Muscle layer of duodenum (tissue), 2 donors: ENCODE measurements around the gene BUD13.
"Not testable (repeated sequence)": the region's sequence is repeated elsewhere in the genome, so short reads cannot be mapped to it uniquely, and the experiment has no call there.

Source experiments
- H3K27ac ChIP-seq: one replicate; pipeline ENCODE4 v1.7.0; 2013; ENCODE audit warnings: mild to moderate bottlenecking, low read length
- H3K27me3 ChIP-seq: one replicate; pipeline ENCODE4 v1.7.0; 2013; ENCODE audit warnings: low read depth, mild to moderate bottlenecking, control low read depth, low read length
- H3K36me3 ChIP-seq, 2 donors: one replicate each; pipeline ENCODE4 v1.7.0; 2013; ENCODE audit warnings: low read length in 2 of 2, control low read depth in 1 of 2, mild to moderate bottlenecking in 1 of 2; ENCODE audit not compliant: insufficient read depth in 2 of 2, control insufficient read depth in 1 of 2
- H3K4me1 ChIP-seq, 2 donors: one replicate each; pipeline ENCODE4 v1.7.0; 2013; ENCODE audit warnings: low read length in 2 of 2, mild to moderate bottlenecking in 2 of 2, control low read depth in 1 of 2, moderate library complexity in 1 of 2; ENCODE audit not compliant: insufficient read depth in 2 of 2, control insufficient read depth in 1 of 2
- H3K4me3 ChIP-seq, 2 donors: one replicate each; pipeline ENCODE4 v1.7.0; 2013; ENCODE audit warnings: low read length in 2 of 2, low read depth in 1 of 2, mild to moderate bottlenecking in 1 of 2
- H3K9me3 ChIP-seq, 2 donors: one replicate each; pipeline ENCODE4 v1.7.0; 2013; ENCODE audit warnings: low read length in 2 of 2, control low read depth in 1 of 2, mild to moderate bottlenecking in 1 of 2; ENCODE audit not compliant: control insufficient read depth in 1 of 2
- donor health status: healthy.

Gene BUD13

DNA sequence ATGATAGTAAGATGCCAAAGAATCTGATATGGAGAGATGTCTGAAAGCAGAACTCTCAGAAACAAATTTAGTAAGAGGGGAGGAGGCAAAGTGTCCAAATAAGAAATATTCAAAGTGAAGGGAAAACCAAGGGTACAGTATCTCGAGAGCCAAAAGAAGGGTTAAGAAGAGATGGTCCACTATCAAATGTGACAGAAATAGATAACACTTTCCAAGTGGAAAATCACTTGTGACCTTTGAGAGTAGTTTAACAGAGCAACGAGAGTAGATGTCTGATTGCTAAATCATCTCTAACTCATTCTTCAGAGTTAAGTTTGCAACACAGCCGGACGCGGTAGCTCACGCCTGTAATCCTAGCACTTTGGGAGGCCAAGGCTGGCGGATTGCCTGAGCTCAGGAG lies 4.3 kb upstream of the BUD13 start:
- Histone ChIP-seq H3K9me3 (no peaks in the 10 kb centered on the region), H3K4me3 (no peak overlapping the region), H3K27me3 (no peaks in the 10 kb centered on the region), H3K27ac (no peak overlapping the region), H3K36me3 (peaks cover 46 to 51% of the 10 kb centered on the region in 2 donors), H3K4me1 (peaks cover 0 to 6% of the 10 kb centered on the region in 2 donors)

DNA sequence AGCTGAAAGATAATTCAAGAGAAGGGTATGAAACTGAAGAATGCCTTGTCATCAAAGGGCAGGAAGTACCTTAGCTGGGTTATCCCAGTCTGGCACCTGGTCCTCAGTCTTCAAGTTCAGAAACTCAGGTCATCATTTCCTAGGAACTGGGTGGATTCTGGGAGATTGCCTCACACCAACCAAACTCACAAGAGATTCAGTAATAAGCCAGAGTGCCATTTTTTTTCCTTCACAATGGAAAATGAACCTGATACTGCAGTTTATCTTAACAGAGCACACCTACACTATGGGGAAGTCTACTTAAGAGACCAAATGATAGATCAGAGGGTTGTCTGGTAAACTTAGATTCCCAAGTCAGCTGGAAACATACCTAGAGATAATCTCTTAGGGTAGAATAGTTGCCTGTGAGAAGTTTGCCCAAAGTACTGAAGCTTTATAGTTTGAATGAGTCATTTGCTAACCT lies 3.8 kb upstream of the BUD13 start:
- no peak overlapping the region for H3K27ac ChIP-seq
- H3K27me3 ChIP-seq: no peaks in the 10 kb centered on the region
- no peaks in the 10 kb centered on the region for H3K9me3 ChIP-seq
- H3K4me1 ChIP-seq: peaks cover 5 to 11% of the 10 kb centered on the region in 2 donors
- H3K36me3 ChIP-seq: peaks cover 44 to 46% of the 10 kb centered on the region in 2 donors
- H3K4me3 ChIP-seq: no peak overlapping the region

DNA sequence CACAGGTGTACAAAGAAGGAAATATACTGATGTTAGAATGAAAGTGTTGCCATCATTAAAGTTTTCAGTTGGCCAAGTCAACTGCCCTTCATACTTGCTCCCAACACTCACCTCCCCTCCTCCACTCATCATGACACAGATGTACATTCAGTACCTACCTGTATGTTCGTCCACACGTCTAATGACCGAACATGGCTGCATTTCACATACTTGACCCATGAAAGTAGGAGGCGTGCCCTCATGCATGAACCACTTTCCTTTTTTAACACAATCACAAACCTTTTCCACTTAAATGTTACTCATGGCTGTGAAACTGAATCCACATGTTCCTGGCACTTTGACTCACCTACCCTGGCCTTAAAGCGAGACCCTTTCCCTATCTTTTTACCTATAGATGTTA lies 3.2 kb upstream of the BUD13 start:
- no peak overlapping the region for H3K27ac ChIP-seq
- no peaks in the 10 kb centered on the region for H3K9me3 ChIP-seq
- H3K4me1 ChIP-seq: peaks cover 7 to 17% of the 10 kb centered on the region in 2 donors
- peaks cover 38 to 41% of the 10 kb centered on the region in 2 donors for H3K36me3 ChIP-seq
- H3K27me3 ChIP-seq: no peaks in the 10 kb centered on the region
- no peak overlapping the region for H3K4me3 ChIP-seq

DNA sequence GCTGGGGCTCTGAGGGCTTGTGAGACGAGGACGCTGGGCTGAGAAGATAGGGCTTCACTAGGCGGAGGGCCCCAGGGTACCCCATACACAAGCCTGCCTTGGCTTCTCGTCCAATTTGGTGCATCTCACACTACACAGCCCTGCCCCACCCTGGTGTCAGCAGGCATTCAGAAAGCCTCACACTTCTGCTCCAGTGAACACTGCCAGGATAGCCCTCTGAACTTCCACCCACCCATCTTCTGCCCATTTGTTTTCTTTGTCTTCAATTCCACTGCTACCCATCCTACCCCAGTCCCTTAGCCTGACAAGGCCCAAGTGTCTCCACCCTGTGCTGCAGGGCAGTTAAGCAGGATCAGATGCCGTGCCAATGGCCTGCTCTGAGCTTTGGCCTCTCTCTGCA lies 1.9 kb upstream of the BUD13 start:
- H3K27me3 ChIP-seq: no peaks in the 10 kb centered on the region
- H3K4me1 ChIP-seq: peaks cover 7 to 20% of the 10 kb centered on the region in 2 donors
- H3K9me3 ChIP-seq: no peaks in the 10 kb centered on the region
- no peak overlapping the region for H3K27ac ChIP-seq
- peaks cover 30 to 31% of the 10 kb centered on the region in 2 donors for H3K36me3 ChIP-seq
- H3K4me3 ChIP-seq: no peak overlapping the region

DNA sequence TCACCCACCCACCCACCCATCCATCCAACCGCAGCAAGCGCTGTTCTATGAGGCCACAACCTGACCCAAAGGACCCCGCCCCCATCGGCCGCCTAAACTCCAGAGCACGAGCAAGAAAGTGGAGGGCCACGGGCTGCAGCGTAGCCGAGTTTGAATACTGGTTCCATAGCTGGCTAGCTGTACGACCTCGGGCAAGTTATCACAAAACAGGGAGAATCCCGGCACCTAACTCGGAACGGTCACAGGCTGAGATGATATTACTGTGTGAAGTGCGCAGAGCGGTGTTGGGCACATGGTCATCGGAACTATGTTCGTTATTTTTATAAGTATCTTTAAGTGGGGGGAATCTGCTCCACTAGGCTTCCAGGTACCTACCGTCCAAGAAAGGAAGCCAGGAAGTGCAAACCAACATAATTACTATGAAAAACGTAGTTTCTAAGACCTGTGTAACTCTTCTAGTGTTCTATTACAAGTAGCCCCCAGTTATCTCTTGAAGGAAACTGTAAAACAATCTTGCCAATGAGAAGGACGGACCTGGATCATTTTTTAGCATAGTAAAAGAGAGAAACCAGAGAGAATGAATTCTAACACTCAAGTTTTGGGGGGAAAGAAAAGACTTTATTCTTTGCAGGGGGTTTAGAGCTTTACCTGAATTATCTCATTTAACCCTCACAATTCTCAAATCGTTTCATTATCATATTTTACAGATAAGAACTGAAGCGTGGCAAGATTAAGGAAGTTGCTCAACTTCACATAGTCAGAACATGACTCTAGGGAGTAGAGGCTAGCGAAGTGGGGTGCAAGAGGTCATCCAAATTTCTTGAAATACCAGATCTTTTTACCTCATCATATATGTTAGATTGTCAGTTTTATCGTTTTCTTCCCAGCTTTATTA lies 663 bp upstream of the BUD13 start:
- H3K4me1 ChIP-seq: peaks cover 7 to 20% of the 10 kb centered on the region in 2 donors
- no peaks in the 10 kb centered on the region for H3K27me3 ChIP-seq
- H3K9me3 ChIP-seq: no peaks in the 10 kb centered on the region
- peak overlapping the region; percentile 85 to 96 for H3K4me3 ChIP-seq
- H3K27ac ChIP-seq: peak overlapping the region; percentile 60
- H3K36me3 ChIP-seq: peaks cover 25 to 26% of the 10 kb centered on the region in 2 donors

DNA sequence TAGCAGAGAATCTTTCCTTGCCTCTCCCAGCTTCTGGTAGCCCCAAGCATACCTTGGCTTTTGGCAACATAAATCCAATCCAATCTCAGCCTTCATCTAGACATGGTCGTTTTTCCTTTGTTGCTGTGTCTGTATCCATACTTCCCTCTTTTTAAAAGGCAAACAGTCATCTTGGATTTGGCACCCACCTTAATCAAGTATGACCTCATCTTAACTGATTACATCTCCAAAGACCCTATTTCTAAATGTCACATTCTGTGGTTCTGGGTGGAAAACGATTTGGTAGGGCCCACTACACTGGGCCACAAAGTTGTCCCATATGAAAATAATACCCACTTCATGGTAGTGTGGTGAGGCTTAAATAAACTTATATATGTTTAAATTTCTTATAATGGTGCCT lies 852 bp downstream of the BUD13 start:
- peak overlapping the region; percentile 85 to 96 for H3K4me3 ChIP-seq
- peak overlapping the region; percentile 74 for H3K27ac ChIP-seq
- H3K27me3 ChIP-seq: no peaks in the 10 kb centered on the region
- H3K9me3 ChIP-seq: no peaks in the 10 kb centered on the region
- peaks cover 7 to 20% of the 10 kb centered on the region in 2 donors for H3K4me1 ChIP-seq
- H3K36me3 ChIP-seq: peaks cover 13 to 14% of the 10 kb centered on the region in 2 donors

DNA sequence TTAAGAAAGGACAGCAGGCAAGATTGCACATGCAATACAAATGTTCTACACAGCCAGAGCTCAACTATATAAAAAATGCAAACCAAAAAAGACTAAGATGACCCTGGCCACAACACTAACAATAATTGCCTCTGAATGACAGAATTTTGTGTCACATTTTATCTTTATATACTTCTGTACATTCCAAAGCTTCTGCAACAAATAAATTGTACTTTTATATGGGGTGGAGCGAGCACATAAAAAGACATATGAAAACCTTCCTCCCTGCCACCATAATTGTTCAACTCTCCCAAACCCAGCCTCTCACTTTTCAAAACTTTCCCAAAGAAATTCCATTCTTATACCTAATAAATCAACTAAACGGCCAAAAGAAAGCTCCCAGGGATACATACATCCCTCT lies 10.7 kb downstream of the BUD13 start:
- no peak overlapping the region for H3K4me3 ChIP-seq
- H3K27ac ChIP-seq: no peak overlapping the region
- no peaks in the 10 kb centered on the region for H3K9me3 ChIP-seq
- no peaks in the 10 kb centered on the region for H3K27me3 ChIP-seq
- peaks cover 61 to 73% of the 10 kb centered on the region in 2 donors for H3K36me3 ChIP-seq
- H3K4me1 ChIP-seq: no peaks in the 10 kb centered on the region

DNA sequence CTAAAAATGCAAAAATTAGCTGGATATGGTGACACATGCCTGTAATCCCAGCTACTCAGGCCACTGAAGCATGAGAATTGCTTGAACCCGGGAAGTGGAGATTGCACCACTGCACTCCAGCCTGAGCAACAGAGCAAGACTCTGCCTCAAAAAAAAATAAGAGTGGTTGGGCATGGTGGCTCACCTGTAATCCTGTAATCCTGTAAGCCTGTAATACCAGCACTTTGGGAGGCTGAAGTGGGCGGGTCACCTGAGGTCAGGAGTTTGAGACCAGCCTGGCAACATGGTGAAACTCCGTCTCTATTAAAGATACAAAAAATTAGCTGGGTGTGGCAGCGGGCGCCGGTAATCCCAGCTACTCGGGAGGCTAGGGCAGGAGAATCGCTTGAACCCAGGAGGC lies 16.7 kb downstream of the BUD13 start:
- not testable (repeated sequence) for H3K9me3 ChIP-seq, H3K4me3 ChIP-seq, H3K27ac ChIP-seq, H3K27me3 ChIP-seq, H3K4me1 ChIP-seq
- H3K36me3 ChIP-seq: peaks cover 55 to 67% of the 10 kb centered on the region in 2 donors

DNA sequence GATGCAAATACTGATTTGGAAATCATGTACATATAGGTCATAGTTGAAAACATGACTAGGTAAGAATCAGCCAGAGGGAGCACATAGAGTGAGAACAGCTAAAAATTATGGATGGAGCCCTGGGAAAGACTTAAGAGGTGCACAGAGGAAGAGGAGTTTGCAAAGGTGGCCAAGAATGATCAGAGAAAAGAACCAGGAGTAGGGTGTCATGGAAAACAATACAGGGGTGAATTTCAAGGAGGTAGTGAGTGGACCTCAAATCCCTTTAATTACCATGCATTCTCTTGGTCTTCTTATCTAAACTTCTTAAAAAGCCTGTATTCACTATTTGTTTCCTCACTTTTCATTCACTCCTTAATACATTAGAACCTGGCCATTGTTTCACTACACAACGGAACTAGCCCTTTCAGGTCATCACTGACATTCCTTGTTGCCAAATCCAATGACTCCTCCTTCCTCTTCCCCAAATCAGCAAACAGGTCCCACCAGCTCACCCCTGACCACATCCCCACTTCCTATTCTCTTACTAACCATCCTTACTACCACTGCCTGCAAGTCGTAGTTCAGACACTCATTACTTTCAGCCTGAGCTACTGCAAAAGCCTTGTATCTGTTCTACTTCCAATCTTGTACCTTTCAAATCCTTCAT lies 22.6 kb downstream of the BUD13 start:
- H3K27me3 ChIP-seq: no peaks in the 10 kb centered on the region
- H3K27ac ChIP-seq: no peak overlapping the region
- H3K36me3 ChIP-seq: peaks cover 48 to 57% of the 10 kb centered on the region in 2 donors
- no peak overlapping the region for H3K4me3 ChIP-seq
- H3K9me3 ChIP-seq: no peaks in the 10 kb centered on the region
- no peaks in the 10 kb centered on the region for H3K4me1 ChIP-seq

DNA sequence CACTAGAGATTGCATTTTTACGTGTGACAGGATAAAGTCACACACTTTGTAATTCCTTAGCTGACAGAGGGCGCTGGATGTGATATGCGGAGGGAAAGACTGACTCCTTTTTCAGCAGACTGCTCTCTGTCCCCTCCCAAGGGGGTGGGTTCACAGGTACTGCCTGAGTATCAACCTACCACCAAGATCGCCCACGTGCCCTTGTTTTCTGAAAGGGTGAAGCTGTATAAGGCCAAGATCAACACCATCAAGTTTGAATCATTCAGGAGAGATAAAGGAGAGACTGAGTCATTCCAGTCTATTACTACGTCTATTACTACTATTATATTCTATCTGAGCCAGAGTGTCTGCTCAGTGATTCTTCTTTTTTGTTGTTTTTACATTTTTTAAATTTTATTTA lies 30.7 kb downstream of the BUD13 start:
- no peaks in the 10 kb centered on the region for H3K9me3 ChIP-seq

DNA sequence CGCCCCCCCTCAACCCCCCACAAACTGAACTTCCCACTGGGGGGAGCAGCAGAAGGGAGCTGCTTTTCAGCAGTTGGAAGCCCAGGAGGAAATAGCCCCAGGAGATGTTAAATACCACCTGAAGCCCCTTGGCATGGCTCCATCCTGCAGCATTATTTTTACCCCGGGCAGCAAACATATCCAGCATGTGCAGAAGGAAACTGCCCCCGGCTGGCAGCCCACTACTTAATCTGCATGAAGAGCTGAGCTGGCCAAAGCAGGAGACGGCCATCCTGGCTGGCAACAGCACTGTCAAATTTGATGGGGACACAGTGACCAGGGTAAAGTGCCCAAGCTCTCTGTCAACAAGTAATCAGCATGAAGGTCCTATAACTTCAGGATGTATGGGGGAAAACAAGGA lies 32.0 kb downstream of the BUD13 start:
- no peak overlapping the region for H3K27ac ChIP-seq
- no peaks in the 10 kb centered on the region for H3K27me3 ChIP-seq
- no peak overlapping the region for H3K4me3 ChIP-seq
- H3K36me3 ChIP-seq: peaks cover 0 to 5% of the 10 kb centered on the region in 2 donors
- H3K9me3 ChIP-seq: no peaks in the 10 kb centered on the region
- H3K4me1 ChIP-seq: no peaks in the 10 kb centered on the region

More for the DNA sequence above, 30.7 kb downstream of the BUD13 start:
- Histone ChIP-seq H3K27me3 (no peaks in the 10 kb centered on the region), H3K36me3 (peaks cover 4 to 15% of the 10 kb centered on the region in 2 donors), H3K27ac (no peak overlapping the region), H3K4me3 (no peak overlapping the region), H3K4me1 (no peaks in the 10 kb centered on the region)
